H1 (cell line): Measurements from ENCODE around the gene LARP4B.

Experiments
- CEBPB ChIP-seq: IDR thresholded peaks from 2 replicates; pipeline ENCODE4 v1.6.1; 2012; ENCODE audit warnings: low read depth, low read length
- CREB1 ChIP-seq: IDR thresholded peaks from 2 replicates; pipeline ENCODE4 v1.6.1; 2012; ENCODE audit warnings: inconsistent platforms
- CTCF ChIP-seq, 3 experiments: IDR thresholded peaks; 1 replicate in 2 of 3; 2 replicates in 1 of 3; pipeline versions ENCODE4 v1.5.1 to v1.6.1; 2011; ENCODE audit warnings: low read length in 3 of 3, mild to moderate bottlenecking in 3 of 3, inconsistent platforms in 2 of 3, low read depth in 1 of 3, moderate library complexity in 1 of 3; ENCODE audit not compliant: insufficient read depth in 1 of 3; ENCODE audit errors: control extremely low read depth in 1 of 3
- FOSL1 ChIP-seq: IDR thresholded peaks from 2 replicates; pipeline ENCODE4 v1.6.1; 2011; ENCODE audit warnings: mild to moderate bottlenecking, low read depth, low read length, moderate library complexity; ENCODE audit not compliant: insufficient read depth
- POLR2A ChIP-seq, 2 experiments: IDR thresholded peaks; 1 replicate in 1 of 2; 2 replicates in 1 of 2; pipeline ENCODE4 v1.6.1; 2011; ENCODE audit warnings: low read depth in 2 of 2, low read length in 2 of 2, mild to moderate bottlenecking in 2 of 2; ENCODE audit errors: control extremely low read depth in 1 of 2
- TBP ChIP-seq: IDR thresholded peaks from 2 replicates; pipeline ENCODE4 v1.6.1; 2011; ENCODE audit warnings: low read depth, low read length, improper control_type of control experiment
- YY1 ChIP-seq: IDR thresholded peaks from 2 replicates; pipeline ENCODE4 v1.6.1; 2011; ENCODE audit warnings: low read depth, mild to moderate bottlenecking, low read length

- no peak for TF ChIP-seq TBP
- no peak for TF ChIP-seq CEBPB
- TF ChIP-seq CTCF (IDR thresholded peaks at IDR 0.05; ENCODE audit: control extremely low read depth in 1 of 3, insufficient read depth in 1 of 3, low read depth in 1 of 3, low read length in 3 of 3) = no peak
- TF ChIP-seq CREB1 = no peak
- TF ChIP-seq FOSL1 = no peak
- TF ChIP-seq YY1 = no peak
- TF ChIP-seq POLR2A (IDR thresholded peaks at IDR 0.05; ENCODE audit: control extremely low read depth in 1 of 2, low read depth in 2 of 2, low read length in 2 of 2) = no peak
These were observed 103.3 kb downstream of the LARP4B start for GRCh38 chr10:828191-828590.
